Skeletal muscle satellite cell (primary cell): ENCODE measurements around the gene NRP2.

Experiments
- H3K27me3 ChIP-seq: 2 replicates; pipeline ENCODE4 v1.7.0; 2013; ENCODE audit warnings: low read length; ENCODE audit not compliant: control insufficient read depth, insufficient read depth
- H3K36me3 ChIP-seq: 2 replicates; pipeline ENCODE4 v1.7.0; 2013; ENCODE audit warnings: mild to moderate bottlenecking, control low read depth, low read length; ENCODE audit not compliant: insufficient read depth
- H3K4me1 ChIP-seq: 2 replicates; pipeline ENCODE4 v1.7.0; 2013; ENCODE audit warnings: low read length; ENCODE audit not compliant: control insufficient read depth, insufficient read depth
- H3K4me2 ChIP-seq: 2 replicates; pipeline ENCODE4 v1.7.0; 2013; ENCODE audit warnings: mild to moderate bottlenecking, low read length
- H3K4me3 ChIP-seq: 2 replicates; pipeline ENCODE4 v1.7.0; 2013; ENCODE audit warnings: low read length
- H3K9ac ChIP-seq: 2 replicates; pipeline ENCODE4 v1.7.0; 2013; ENCODE audit warnings: mild to moderate bottlenecking, low read depth, low read length, moderate library complexity
- H3K9me3 ChIP-seq: replicated peaks from 2 replicates; pipeline ENCODE4 v1.7.0; 2013; ENCODE audit warnings: mild to moderate bottlenecking, control low read depth, low read length

The NRP2 gene

DNA sequence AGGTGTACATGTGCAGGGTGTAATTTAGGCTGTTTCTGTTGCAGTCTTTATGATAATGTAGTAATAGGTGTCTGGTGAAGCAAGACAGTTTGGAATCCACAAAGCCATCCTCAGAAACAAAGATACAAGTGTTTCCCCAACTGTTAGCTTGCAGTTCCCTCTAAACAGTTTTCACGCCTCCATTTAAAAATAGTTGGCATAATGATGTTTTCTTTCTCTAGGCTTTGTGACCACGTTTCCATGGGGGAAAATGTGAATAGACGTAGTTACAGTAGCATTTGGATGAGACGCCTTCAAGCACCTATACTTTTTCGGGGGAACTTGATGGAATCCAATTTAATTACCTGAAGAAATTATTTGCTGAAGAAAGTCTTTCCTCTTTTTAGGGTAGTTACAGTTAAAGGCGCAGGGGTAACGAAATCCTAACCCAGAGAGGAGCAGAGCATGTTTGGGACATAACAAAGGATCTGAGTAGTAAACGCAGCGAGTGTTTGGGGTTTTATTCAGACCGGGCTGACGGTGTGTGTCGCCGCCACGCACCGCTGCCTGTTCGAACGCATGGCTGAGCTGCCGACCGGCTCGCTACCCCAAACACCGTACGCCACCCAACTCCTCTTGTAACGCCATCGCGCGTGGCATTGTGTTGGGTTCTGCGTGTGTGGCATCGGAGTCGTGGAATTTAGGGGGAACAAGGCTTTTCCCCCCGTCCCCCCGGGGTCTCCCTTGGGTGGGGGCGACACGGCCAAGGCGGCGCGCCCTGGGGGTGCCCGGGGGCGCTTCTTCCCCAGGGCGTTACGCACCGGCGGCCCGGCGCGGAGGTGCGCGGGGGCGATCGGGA, 681 bp upstream of the NRP2 start:
- Histone ChIP-seq H3K4me2 (peak overlapping the region; percentile 98), H3K36me3 (no peaks in the 10 kb centered on the region), H3K27me3 (no peaks in the 10 kb centered on the region), H3K4me3 (peak overlapping the region; percentile 89), H3K9me3 (no peaks in the 10 kb centered on the region), H3K4me1 (peaks cover 34% of the 10 kb centered on the region), H3K9ac (peak overlapping the region; percentile 80)

DNA sequence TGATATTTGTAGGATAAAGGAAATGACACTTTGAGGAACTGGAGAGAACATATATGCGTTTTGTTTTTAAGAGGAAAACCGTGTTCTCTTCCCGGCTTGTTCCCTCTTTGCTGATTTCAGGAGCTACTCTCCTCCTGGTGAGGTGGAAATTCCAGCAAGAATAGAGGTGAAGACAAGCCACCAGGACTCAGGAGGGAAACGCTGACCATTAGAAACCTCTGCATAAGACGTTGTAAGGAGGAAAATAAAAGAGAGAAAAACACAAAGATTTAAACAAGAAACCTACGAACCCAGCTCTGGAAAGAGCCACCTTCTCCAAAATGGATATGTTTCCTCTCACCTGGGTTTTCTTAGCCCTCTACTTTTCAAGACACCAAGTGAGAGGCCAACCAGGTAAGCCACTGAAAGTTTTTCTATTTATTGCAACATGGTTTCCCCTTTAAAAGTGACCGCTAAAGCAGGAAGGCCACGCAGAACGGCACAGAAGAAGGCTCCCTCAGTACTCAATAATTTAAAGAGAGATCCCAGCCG, 735 bp downstream of the NRP2 start:
- Histone ChIP-seq H3K27me3 (no peaks in the 10 kb centered on the region), H3K36me3 (no peaks in the 10 kb centered on the region), H3K9ac (peak overlapping the region; percentile 80), H3K4me1 (peaks cover 34% of the 10 kb centered on the region), H3K4me2 (peak overlapping the region; percentile 98), H3K4me3 (peak overlapping the region; percentile 89), H3K9me3 (no peaks in the 10 kb centered on the region)

DNA sequence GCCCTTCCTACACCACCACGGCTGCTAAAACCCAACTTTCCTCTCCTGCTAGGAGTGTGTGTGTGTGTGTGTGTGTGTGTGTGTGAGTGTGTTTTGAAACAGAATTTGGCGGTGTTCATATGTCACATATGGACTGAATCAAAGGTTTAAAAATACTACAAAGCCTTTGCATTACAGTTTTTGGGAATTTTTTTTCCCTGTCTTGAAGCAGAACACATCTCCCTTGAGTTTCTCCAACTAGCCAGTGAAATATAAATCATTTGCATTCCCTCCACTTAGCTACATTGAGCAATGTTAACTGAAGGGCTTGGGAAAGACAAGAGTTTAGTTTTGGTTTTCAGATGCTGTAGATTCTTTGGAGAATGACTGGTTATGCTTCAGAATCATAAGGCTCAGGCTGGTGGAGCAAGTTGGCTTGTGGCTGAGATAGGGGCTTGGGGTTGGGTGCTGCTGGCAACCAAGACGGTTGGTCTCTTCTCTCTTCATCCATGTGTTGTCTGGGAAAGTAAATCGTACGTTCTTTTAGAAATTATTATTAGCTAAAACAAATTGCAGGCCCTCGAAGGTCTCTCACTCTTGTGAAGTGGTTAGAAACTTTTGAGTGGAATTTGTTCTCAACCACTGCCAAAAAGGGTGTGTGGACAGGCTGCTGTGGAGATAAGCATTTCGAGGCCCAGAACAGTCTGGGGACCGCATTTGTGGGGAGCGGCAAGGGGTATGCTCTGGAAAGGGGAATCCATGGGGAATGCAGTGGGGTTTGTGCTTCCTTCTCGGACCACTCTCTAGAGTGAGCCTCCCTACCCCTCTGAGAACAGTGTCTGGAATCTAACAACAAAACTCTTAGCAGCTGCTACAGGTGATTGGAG, 1.4 kb downstream of the NRP2 start:
- Histone ChIP-seq H3K4me1 (peaks cover 34% of the 10 kb centered on the region), H3K4me3 (peak overlapping the region; percentile 89), H3K36me3 (no peaks in the 10 kb centered on the region), H3K27me3 (no peaks in the 10 kb centered on the region), H3K9ac (peak overlapping the region; percentile 80), H3K9me3 (no peaks in the 10 kb centered on the region), H3K4me2 (peak overlapping the region; percentile 98)

DNA sequence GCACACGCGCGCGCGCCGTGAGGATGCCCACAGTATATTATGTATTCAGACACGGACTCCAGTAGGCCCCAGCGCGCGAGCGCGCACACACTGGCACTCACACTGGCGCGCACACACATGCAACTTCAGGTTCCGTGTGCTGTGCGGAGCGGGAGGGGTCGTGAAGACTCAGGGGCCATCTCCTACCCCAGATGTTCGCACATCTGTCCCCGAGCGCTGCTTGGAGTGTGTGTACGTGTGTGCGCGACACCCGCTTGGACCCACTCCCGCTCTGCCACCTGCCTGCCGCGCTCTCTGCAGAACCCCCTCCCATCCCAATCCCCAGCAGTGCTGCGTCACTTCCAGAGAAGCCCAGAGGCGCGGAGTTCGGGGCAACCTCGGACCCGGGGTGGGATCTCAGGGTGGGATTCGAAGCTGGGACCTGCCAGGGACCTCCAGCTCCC, 2.6 kb downstream of the NRP2 start:
- Histone ChIP-seq H3K4me3 (peak overlapping the region; percentile 78), H3K36me3 (no peaks in the 10 kb centered on the region), H3K27me3 (no peaks in the 10 kb centered on the region)

DNA sequence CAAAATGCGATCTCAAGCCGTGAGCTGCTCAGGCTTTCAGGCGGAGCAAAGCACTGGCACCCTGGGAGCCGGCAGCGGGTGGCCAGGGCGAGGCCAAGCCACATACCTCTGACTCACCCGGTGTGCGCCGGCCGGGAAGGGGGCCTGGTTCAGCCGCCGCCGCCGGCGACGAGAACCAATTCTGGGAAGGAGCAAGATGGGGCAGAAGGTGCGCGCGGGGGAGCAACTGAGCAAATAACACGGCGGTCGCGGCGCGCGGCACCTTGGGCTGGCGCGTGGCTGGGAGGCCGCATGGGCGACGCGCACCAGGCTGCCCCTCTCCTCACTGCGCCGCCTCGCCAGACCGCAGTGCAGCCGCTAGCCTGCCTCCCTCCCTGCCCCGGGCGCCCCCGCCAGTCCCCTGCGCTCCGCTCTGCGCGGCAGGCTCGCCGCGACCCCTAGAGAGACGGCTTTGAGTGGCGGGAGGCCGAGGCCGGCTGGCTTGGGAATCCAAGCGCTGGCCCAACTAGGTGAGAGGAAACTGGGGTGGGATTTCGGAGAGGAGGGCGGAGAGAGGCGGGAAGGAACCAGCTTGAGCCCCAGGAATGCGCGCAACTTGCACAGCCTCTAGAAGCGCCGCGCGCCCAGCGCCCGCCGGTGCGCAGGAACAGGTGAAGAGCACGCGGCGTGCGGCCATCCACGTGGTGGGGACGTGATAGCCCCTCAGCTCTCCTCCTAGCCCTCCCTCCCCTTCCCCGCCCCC, 3.2 kb downstream of the NRP2 start:
- peaks cover 31% of the 10 kb centered on the region for H3K4me1 ChIP-seq
- peak overlapping the region; percentile 68 for H3K9ac ChIP-seq
- H3K27me3 ChIP-seq = no peaks in the 10 kb centered on the region

More for the DNA sequence above, 2.6 kb downstream of the NRP2 start:
- H3K9ac ChIP-seq = peak overlapping the region; percentile 68
- no peaks in the 10 kb centered on the region for H3K9me3 ChIP-seq
- H3K4me2 ChIP-seq = peak overlapping the region; percentile 98
- peaks cover 34% of the 10 kb centered on the region for H3K4me1 ChIP-seq

DNA sequence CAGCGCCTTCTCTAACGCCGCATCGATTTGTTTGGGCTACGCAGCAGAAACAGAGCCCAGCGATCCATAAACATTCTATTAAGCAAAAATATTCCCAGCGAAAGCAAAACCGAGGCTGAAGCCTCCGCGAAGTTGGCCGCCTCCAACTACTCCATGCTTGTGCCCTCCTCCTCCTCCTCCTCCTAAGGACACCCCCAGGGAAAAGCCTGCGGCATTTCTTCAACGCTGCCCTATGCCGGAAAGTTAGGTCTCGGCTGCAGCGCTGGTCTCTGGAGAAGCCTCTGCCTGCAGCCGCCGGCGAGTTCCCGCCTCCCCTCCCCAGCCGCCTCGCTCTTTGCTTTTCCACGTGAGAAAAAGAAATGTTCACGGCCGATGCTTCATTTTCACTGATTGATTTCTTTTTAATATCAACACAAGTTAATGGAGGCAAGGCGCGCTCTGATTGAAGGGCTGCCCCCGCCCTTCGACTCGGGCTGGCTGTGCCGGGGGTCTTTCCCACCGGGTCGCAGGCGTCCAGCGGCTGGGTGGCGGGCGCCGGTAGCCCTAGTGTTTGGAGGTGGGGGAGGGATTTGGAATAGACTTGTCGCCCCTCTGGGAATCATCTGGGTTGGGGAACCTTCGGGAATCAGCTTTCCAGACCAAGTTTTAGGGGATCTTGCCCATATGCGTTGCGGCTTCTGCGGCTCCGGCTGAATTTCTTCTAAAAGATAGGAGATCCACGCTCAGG, 3.9 kb downstream of the NRP2 start:
- Histone ChIP-seq H3K9me3 (no peaks in the 10 kb centered on the region), H3K4me2 (peak overlapping the region; percentile 98), H3K4me3 (peak overlapping the region; percentile 78), H3K4me1 (peaks cover 31% of the 10 kb centered on the region), H3K27me3 (no peaks in the 10 kb centered on the region), H3K9ac (peak overlapping the region; percentile 68), H3K36me3 (no peaks in the 10 kb centered on the region)

More for the DNA sequence above, 3.2 kb downstream of the NRP2 start:
- no peaks in the 10 kb centered on the region for H3K36me3 ChIP-seq
- H3K4me2 ChIP-seq = peak overlapping the region; percentile 98
- no peaks in the 10 kb centered on the region for H3K9me3 ChIP-seq
- peak overlapping the region; percentile 78 for H3K4me3 ChIP-seq

DNA sequence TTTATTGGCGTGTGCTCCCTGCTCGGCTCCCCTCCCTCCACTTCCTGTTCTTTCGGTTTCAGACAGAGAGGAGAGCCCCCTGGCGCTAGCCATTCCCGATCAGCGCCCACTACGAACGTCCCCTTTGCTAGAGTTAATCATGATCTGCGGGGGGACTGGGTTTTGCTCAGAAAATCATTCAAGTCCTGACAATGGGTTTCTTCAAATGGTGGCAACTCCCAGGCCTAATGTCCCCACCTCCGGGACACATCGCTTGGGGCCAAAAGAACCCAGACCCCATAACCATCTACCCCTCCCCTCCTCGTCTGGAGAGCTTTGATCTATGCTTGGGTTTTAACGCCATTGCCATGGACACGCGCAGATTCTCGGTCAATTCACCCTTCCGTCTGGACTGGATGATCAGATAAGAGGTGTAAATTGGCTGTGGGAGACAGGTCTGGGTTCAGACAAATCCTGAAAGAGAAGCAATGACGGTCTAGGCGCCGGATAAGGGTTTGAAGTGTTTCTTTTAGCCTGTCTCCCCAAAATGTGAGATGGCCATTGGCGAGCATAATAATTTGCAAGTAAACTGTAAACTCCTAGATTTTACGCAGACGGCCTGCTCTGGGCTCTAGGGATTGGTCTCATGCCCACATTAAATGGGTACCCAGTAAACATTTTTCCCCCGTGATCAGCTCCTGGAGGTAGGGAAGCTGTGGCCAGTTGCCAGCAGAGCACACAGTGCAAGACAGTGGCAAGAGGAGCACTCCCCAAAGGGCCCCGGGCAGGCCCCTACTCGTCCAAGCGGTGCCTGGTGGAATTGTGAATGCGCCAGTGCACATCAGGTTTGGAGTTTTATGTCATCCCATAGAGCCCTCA, 4.7 kb downstream of the NRP2 start:
- Histone ChIP-seq H3K27me3 (no peaks in the 10 kb centered on the region), H3K9ac (no peak overlapping the region), H3K4me1 (peaks cover 25% of the 10 kb centered on the region), H3K4me2 (peak overlapping the region; percentile 98), H3K4me3 (no peak overlapping the region), H3K36me3 (no peaks in the 10 kb centered on the region), H3K9me3 (no peaks in the 10 kb centered on the region)

DNA sequence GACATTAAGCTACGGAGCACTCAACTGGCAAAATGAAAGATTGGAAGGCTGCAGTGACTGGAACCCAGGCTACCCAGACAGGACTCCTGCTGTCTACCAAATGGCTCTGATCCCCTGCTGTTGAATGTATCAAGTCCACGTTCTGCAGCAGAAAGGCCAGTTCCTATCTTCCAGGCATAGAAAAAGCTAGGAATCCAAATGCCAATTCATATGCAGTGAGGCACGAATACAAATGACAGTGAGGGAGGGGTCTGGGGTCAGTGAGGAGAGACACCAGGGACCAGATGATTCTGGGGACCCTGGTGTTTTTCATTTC, 5.3 kb downstream of the NRP2 start:
- no peak overlapping the region for H3K4me3 ChIP-seq
- no peaks in the 10 kb centered on the region for H3K9me3 ChIP-seq
- peaks cover 24% of the 10 kb centered on the region for H3K4me1 ChIP-seq
- H3K27me3 ChIP-seq = no peaks in the 10 kb centered on the region
- H3K36me3 ChIP-seq = no peaks in the 10 kb centered on the region
- H3K9ac ChIP-seq = no peak overlapping the region
- H3K4me2 ChIP-seq = no peak overlapping the region

DNA sequence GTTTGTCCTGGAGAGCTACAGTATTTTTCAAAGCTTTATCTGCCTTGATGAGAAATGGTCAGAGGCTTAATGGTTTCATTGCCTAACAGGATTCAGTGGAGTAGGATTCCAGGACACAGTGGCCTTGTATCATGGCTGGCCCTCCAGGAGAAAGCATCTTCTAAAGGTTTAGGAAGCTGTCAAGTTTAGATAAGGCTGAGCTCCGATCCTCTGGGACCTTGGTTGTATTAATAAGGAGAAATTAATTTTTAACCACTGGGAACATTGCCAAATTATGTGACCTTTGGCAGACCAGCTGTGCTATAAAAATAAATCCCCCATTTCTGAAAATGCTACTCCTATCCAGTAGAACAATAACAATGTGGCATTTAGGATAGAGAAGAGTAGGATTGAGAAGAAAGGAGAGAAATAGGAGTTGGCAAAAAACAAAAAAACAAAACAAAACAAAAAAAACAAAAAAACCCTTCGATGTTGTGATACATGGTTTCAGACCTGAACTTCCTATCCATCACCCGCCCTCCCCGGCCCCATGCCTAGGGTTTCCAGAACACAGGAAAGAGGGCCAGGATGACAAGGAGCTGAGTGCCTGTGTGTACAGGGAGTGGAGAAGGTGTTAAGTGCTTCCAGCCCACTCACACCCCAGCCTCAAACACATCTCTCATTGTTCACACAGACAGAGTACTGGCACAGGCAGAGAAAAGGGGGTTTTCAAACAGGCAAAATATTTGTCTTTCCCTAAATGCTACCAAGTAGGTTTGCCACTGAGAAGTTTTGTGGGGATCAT, 6.3 kb downstream of the NRP2 start:
- H3K9ac ChIP-seq = no peak overlapping the region
- H3K27me3 ChIP-seq = no peaks in the 10 kb centered on the region
- no peak overlapping the region for H3K4me3 ChIP-seq
- H3K4me1 ChIP-seq = peaks cover 14% of the 10 kb centered on the region
- H3K4me2 ChIP-seq = no peak overlapping the region
- no peaks in the 10 kb centered on the region for H3K9me3 ChIP-seq
- no peaks in the 10 kb centered on the region for H3K36me3 ChIP-seq
